Heart right ventricle (tissue), 16 donors: Measurements from ENCODE around the gene KRT77. TPM values are rescaled to one million over a fixed set of nuclear protein-coding genes. Genes with fewer than 3 reads are reported as not detected.

Source experiments
- ATAC-seq, 8 donors: fragments of 200-7000 bp; cut with Tn5 transposase; one replicate each; pipeline ENCODE4 v1.9.1; 2020; ENCODE audit warnings: mild to moderate bottlenecking in 8 of 8, moderate library complexity in 8 of 8, moderate number of reproducible peaks in 1 of 8
- DNase-seq, 2 donors: peaks; one replicate each; pipeline ENCODE4 v3.0.0-alpha.2; 2020
- H3K27ac ChIP-seq, 10 donors: fragments of 200-600 bp; sonication (generic) in 2 of 10; one replicate each; pipeline versions ENCODE4 v1.5.0 to v1.8.0; 2020 to 2022; ENCODE audit warnings: mild to moderate bottlenecking in 3 of 10
- H3K27me3 ChIP-seq, 7 donors: fragments of 200-600 bp; one replicate each; pipeline ENCODE4 v1.8.0; 2021 to 2022; ENCODE audit warnings: mild to moderate bottlenecking in 2 of 7
- H3K36me3 ChIP-seq, 9 donors: fragments of 200-600 bp; sonication (generic) in 1 of 9; one replicate each; pipeline versions ENCODE4 v1.5.0 to v1.8.0; 2020 to 2022; ENCODE audit warnings: mild to moderate bottlenecking in 2 of 9
- H3K4me1 ChIP-seq, 9 donors: fragments of 200-600 bp; sonication (generic) in 1 of 9; one replicate each; pipeline versions ENCODE4 v1.5.0 to v1.8.0; 2020 to 2022; ENCODE audit warnings: mild to moderate bottlenecking in 4 of 9
- H3K4me3 ChIP-seq, 10 donors: fragments of 200-600 bp; sonication (generic) in 2 of 10; one replicate each; pipeline versions ENCODE4 v1.5.0 to v1.8.0; 2020 to 2022; ENCODE audit warnings: mild to moderate bottlenecking in 7 of 10, moderate library complexity in 2 of 10
- H3K9me3 ChIP-seq, 11 donors: fragments of 200-600 bp in 10 of 11; sonication (generic) in 2 of 11; one replicate each; pipeline versions ENCODE4 v1.5.0 to v1.8.0; 2013 to 2022; ENCODE audit warnings: mild to moderate bottlenecking in 2 of 11, control low read depth in 1 of 11, moderate library complexity in 1 of 11
- WGBS, 2 donors: extraction: QIAGEN DNeasy Blood & Tissue Kit; methylation state at CpG; one replicate each; pipeline ENCODE4 v1.1.7; 2013; ENCODE audit warnings: inconsistent platforms in 1 of 2; 5-methylcytosine and 5-hydroxymethylcytosine counted together
- intact Hi-C, 10 donors: fragments of 100-400 bp; cut with DNase I; formaldehyde crosslinking; loops; one replicate each; pipeline versions ENCODE4 v1.11.1 to v1.14.2; 2022
- polyA plus RNA-seq, 2 donors: library from polyadenylated mRNA; stranded (reverse); fragments of 200-250 nt; gene quantifications; one replicate each; pipeline ENCODE4 v1.2.3, GENCODE V29; 2013
- total RNA-seq, 10 donors: library from RNA; stranded (reverse); fragmentation: NEBNext Ultra II Directional in 3 of 10; extraction: Animal tissue kit (Norgen Biotek cat#: 25700) in 3 of 10; gene quantifications; one replicate each; pipeline versions ENCODE4 v1.2.1 to v1.2.4, GENCODE V29; 2021 to 2023
- TF ChIP-seq, protein P1 (sequence below), 9 donors: fragments of 200-600 bp; sonication (generic) in 2 of 9; IDR thresholded peaks; one replicate each; pipeline versions ENCODE4 v1.5.0 to v1.8.0; 2021 to 2022; ENCODE audit warnings: antibody characterized with exemption in 9 of 9, mild to moderate bottlenecking in 5 of 9, moderate library complexity in 1 of 9
- donor health status: Arrhythmogenic right ventricular cardiomyopathy.
- donor health status: ischemic (EF 13 %, LVEDD 7.1; RV severe dilation, severe dysfunction).
- donor health status: healthy with polysubstance abuse.
- donor health status: DM: no; HTN: yes; CAD: no.
- donor health status: DM: no; HTN: no; CAD: no.
- donor health status: ischemic (EF 25% LVEDD 6.9; RV normal size, moderate dysfunction).
- donor health status: ischemic (EF 25% LVEDD 5.7; RV mildly dilated, moderate dysfunction).
- donor health status: healthy.
- donor health status: DM: yes; HTN: yes; CAD: no.
- donor health status: Ischemic cardiomyopathy.
- donor health status: ischemic (EF 35%, LVEDD 5.7; RV mildly dilated, moderate dysfunction).
- donor health status: nonischemic (EF 11% LVEDD 7.7; RV severe dilation, severe dysfunction).
- donor health status: DM: yes; HTN: yes; CAD: no.
- donor health status: PGD.
- donor health status: ischemic (EF 29% LVEDD 5.4; RV normal size, mild dysfunction).
- donor health status: nonischemic (EF 23%, LVEDD 6.1; RV moderate dilation, normal function).

Gene KRT77
- total and polyA plus RNA-seq, 12 donors = 0.08 TPM; not detected in 11

DNA sequence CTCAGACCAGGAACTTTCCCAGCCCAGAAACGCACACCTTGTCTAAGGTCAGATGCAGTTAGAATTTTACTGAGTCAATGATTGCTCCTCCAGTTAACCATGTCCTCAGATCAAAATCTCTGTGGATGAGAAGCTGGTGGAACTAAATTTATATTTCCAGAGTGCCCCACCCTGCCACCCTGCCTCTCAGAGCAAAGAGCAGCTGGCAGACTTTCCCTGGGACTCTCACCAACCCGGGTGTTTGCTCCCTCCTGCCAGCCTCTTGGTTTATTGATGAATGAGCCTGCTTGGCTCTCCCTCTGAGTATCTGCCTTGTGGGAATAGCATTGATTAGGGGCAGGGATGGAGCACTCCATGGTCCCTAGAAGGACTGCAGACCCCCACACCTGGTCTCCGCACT, 17.3 kb downstream of the KRT77 start:
- H3K9me3 ChIP-seq = no peaks in the 10 kb centered on the region
- intact Hi-C loops = no loop called here
- no peaks in the 10 kb centered on the region for H3K36me3 ChIP-seq
- peaks cover 0 to 72% (median 59%) of the 10 kb centered on the region in 7 donors for H3K27me3 ChIP-seq
- TF ChIP-seq, protein P1, sequence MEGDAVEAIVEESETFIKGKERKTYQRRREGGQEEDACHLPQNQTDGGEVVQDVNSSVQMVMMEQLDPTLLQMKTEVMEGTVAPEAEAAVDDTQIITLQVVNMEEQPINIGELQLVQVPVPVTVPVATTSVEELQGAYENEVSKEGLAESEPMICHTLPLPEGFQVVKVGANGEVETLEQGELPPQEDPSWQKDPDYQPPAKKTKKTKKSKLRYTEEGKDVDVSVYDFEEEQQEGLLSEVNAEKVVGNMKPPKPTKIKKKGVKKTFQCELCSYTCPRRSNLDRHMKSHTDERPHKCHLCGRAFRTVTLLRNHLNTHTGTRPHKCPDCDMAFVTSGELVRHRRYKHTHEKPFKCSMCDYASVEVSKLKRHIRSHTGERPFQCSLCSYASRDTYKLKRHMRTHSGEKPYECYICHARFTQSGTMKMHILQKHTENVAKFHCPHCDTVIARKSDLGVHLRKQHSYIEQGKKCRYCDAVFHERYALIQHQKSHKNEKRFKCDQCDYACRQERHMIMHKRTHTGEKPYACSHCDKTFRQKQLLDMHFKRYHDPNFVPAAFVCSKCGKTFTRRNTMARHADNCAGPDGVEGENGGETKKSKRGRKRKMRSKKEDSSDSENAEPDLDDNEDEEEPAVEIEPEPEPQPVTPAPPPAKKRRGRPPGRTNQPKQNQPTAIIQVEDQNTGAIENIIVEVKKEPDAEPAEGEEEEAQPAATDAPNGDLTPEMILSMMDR (IDR thresholded peaks at IDR 0.05) = no peak
- WGBS, 2 donors = 83 to 88% methylated on average over 3 of the region's 3 CpGs
- H3K4me3 ChIP-seq = no peak overlapping the region
- H3K27ac ChIP-seq = no peak overlapping the region
- DNase-seq = no peak
- ATAC-seq = no peak
- H3K4me1 ChIP-seq = peaks cover 0 to 8% (median 4%) of the 10 kb centered on the region in 9 donors

DNA sequence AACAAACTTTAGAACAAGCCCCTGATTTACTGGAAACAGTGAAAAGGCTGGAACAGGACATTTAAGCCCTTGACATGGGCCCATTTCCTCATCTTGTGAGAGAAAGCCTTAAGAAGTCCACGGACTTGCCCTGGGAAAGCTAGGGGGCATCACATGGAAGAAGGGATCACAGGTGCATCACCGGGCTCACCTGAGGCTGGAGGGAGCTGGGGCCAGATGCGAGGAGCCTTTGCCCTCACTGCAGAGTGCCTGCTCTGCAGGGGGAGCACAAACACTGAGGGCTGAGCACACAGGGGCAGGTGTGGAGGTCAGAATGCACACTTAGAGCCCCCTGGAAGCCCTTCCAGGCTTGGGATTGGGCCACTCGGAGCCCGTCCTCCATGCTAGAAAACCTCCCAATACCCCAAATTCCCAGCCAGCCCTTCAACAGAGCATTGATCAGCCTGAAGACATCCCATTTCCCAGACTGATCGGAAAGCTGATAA, 17.9 kb downstream of the KRT77 start:
- Histone ChIP-seq H3K27me3 (peaks cover 0 to 72% (median 55%) of the 10 kb centered on the region in 7 donors), H3K27ac (no peak overlapping the region), H3K9me3 (no peaks in the 10 kb centered on the region), H3K4me1 (peaks cover 0 to 2% (median 0%) of the 10 kb centered on the region in 9 donors), H3K36me3 (no peaks in the 10 kb centered on the region), H3K4me3 (no peak overlapping the region)
- WGBS, 2 donors = 72 to 78% methylated on average over 6 of the region's 6 CpGs
- TF ChIP-seq, protein P1 (IDR thresholded peaks at IDR 0.05) = no peak
- DNase-seq (no peak), ATAC-seq (no peak)
- intact Hi-C loops = no loop called here

DNA sequence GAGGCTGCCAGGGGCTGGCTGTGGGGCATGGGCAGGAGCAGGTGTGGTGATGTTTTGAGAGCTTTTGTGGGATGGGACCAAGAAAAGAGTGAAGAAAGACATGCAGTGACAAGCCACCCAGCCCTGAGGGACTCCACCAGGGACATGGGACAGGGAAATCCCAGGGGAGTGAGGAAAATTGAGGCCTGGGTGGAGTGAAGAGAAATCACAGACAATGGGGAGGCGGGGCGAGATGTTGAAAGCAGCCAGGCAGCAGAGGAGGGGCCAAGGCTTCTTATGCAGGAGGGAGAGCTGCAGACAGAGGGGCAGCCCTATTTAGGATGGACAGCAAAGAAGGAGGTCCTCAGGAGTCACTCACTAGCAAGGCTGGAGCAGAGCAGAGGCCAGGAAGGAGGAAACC, 18.9 kb downstream of the KRT77 start:
- Histone ChIP-seq H3K27me3 (peaks cover 0 to 62% (median 50%) of the 10 kb centered on the region in 7 donors), H3K4me3 (no peak overlapping the region), H3K4me1 (no peaks in the 10 kb centered on the region), H3K36me3 (no peaks in the 10 kb centered on the region), H3K9me3 (no peaks in the 10 kb centered on the region), H3K27ac (no peak overlapping the region)
- TF ChIP-seq, protein P1 (IDR thresholded peaks at IDR 0.05) = no peak
- 81 to 86% methylated on average over 2 of the region's 2 CpGs for WGBS, 2 donors
- intact Hi-C loops = no loop called here
- DNase-seq (no peak), ATAC-seq (no peak)

DNA sequence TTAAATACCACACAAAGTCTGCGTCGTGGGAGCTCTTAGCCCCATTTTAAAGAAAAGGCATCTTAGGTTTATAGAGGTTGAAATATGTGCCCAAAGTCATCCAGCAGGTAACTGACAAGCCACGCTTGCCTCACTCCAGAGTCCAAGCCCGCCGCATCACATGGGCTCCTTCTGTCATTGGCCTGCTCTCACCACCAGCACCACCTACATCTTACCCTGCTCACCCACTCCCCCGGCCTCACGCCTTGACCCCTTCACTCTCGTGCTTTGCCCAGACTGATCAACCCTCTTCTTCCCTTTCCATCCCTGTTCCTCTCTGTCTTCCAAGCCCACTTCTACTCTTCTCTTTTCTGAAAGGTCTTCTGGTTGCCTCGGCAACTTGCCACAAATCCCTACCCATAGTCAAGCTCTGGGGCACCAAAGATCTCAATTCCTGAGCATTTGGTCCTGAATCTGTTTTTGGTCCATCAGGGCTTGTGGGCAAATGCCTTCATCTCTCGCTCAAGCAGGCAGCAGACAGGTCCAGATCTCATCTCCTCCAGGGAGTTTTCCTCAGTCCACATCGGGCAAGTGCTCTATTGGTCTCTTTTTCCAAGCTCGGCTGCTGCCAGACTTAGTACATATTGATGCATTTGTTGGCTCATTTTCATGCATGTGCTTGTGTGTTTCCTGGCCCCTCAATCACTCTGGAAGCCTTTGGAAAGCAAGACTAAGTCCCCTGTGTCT, 19.6 kb downstream of the KRT77 start:
- ATAC-seq (no peak), DNase-seq (no peak)
- Histone ChIP-seq H3K36me3 (no peaks in the 10 kb centered on the region), H3K4me1 (no peaks in the 10 kb centered on the region), H3K27me3 (peaks cover 0 to 63% (median 45%) of the 10 kb centered on the region in 7 donors), H3K4me3 (no peak overlapping the region), H3K9me3 (no peaks in the 10 kb centered on the region), H3K27ac (no peak overlapping the region)
- TF ChIP-seq, protein P1 (IDR thresholded peaks at IDR 0.05) = no peak
- 84 to 91% methylated on average over 12 of the region's 12 CpGs for WGBS, 2 donors
- intact Hi-C loops = no loop called here
